Gastrocnemius medialis (tissue), 4 donors: ENCODE measurements around the gene DUS1L.

Source experiments
- POLR2A ChIP-seq, 2 donors: fragments of 450-650 bp; IDR thresholded peaks; one replicate each; pipeline ENCODE4 v1.6.1; 2017; ENCODE audit warnings: antibody characterized with exemption in 2 of 2, mild to moderate bottlenecking in 2 of 2, moderate library complexity in 2 of 2
- TF ChIP-seq, protein P1 (sequence below), 5 experiments: fragments of 450-650 bp in 3 of 5; fragments of 200-600 bp in 2 of 5; sonication (generic) in 2 of 5; IDR thresholded peaks in 4 of 5; conservative IDR thresholded peaks in 1 of 5; 1 replicate in 4 of 5; 2 replicates in 1 of 5; pipeline ENCODE4 v1.5.1; 2016 to 2019; ENCODE audit warnings: antibody characterized with exemption in 5 of 5, mild to moderate bottlenecking in 3 of 5, moderate library complexity in 3 of 5

DNA sequence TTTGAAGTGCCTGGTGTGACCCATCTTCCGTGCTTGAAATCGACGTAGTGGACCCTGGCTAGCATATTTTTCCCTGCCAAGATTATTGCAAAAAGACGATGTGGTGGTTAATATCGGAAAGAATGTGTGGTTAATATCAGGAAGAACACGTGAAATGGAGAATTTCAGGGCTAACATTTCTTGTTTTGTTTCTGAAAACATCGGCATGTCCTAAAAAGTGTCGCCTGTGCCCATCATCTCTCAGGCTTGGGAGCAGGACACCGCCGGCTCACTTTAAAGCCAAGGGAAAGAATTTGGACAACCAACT is 27.8 kb downstream of the DUS1L start:
- TF ChIP-seq POLR2A (IDR thresholded peaks at IDR 0.05) = no peak
- TF ChIP-seq, protein P1, sequence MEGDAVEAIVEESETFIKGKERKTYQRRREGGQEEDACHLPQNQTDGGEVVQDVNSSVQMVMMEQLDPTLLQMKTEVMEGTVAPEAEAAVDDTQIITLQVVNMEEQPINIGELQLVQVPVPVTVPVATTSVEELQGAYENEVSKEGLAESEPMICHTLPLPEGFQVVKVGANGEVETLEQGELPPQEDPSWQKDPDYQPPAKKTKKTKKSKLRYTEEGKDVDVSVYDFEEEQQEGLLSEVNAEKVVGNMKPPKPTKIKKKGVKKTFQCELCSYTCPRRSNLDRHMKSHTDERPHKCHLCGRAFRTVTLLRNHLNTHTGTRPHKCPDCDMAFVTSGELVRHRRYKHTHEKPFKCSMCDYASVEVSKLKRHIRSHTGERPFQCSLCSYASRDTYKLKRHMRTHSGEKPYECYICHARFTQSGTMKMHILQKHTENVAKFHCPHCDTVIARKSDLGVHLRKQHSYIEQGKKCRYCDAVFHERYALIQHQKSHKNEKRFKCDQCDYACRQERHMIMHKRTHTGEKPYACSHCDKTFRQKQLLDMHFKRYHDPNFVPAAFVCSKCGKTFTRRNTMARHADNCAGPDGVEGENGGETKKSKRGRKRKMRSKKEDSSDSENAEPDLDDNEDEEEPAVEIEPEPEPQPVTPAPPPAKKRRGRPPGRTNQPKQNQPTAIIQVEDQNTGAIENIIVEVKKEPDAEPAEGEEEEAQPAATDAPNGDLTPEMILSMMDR (IDR thresholded peaks at IDR 0.05 in 4 of 5, conservative IDR thresholded peaks at IDR 0.05 in 1 of 5) = no peak
